GM15510 (cell line): Measurements from ENCODE around the gene EIF4A2.

ENCODE experiments used
- POLR2A ChIP-seq: IDR thresholded peaks from 3 replicates; pipeline ENCODE4 v1.6.1; 2011; ENCODE audit warnings: borderline replicate concordance; ENCODE audit not compliant: insufficient read length; ENCODE audit errors: extremely low read depth

Gene EIF4A2

DNA sequence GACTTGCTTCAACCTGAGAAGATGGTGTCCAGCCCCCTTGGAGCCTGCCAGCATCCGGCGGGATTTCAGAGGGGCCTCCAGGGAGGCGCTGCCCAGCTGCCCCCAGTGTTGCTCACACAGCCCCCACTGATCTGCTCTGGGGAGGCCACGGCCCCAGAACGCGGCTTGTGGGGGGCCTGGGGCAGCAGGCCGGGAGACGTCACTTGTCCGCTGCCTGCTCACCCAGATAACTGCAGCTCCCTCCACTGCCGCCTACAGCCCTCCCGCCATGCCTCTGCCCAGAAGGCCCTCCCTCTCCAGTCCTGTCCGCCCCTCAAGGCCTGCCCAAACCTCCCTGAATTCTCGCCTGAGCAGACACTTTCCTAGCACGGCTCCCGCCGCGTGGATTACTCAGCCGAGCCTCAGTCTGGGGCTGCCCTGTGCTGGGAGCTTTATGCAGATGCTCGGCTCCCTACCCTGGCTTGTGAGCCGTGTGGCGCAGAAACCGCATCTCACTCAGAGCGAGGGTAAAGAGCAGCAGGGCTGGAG, 42.0 kb downstream of the EIF4A2 start:
- no peak for TF ChIP-seq POLR2A

GRCh38 chr3:186825872-186826409, 42.6 kb downstream of the EIF4A2 start:
- no peak for TF ChIP-seq POLR2A

GRCh38 chr3:186826410-186826975, 43.1 kb downstream of the EIF4A2 start:
- no peak for TF ChIP-seq POLR2A

DNA sequence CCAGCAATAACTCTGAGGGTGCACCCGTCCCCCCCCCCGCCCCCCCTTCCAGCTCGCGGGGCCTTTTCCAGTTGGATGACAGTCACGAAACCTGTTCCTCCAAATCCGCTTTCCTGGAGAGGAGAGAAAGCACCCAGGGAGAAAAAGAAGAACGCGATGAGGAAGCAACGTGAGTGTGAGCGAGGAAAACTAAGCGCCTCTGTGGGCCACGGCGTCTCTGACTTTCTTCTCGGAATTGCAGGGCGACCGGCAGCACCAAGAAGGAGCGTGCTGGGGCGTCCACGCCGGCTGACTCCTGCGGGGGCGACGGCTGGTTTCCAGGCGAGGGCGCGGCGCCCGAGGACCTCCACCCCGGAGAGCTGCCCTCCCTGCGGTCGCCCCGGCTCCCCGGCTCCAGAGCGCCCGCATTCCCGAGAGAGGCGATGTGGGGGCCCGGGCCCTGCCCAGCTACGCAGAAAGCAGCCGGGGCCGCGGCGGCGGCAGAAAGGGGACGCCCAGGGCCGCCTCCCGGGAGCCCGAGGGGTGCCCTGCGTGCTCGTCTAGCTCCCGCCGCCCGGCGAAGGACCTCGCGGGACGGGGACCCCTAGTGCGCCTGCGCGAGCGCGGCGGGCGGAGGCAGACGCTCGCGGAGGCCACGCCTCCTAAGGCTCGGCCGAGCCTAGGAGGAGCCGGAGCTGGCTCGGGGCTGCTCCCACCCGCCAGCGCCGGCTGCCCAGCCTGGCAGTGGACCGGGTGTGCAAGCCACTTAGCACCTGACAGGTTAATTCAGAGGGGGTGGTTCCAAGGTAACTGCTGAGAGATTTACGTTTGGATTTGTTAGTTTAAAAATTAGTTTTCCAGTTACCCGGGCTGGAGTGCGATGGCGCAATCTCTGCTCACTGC, 43.8 kb downstream of the EIF4A2 start:
- peak; percentile 68 for TF ChIP-seq POLR2A

DNA sequence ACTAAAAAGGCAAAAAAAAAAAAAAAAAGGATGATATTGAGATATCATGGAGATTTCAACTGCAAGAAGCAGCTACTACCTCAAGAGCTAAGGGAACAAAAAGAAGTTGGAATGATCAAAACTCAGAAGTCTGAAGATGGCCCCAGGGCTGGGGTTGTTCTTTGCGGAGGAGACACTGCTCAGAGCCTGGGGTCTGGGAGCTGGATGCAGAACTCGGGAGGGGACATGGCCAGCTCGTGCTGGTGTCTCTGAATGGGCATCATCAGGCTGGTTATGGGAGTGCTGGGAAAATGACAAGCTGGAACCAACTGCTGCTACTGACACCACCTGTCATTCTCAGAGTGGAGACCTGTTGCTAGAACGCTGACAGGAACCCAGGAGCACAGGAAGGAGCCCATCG, 45.0 kb downstream of the EIF4A2 start:
- no peak for TF ChIP-seq POLR2A

- TF ChIP-seq POLR2A, result no peak
Observed at GRCh38 chr3:186831798-186832197, 48.4 kb downstream of the EIF4A2 start.

DNA sequence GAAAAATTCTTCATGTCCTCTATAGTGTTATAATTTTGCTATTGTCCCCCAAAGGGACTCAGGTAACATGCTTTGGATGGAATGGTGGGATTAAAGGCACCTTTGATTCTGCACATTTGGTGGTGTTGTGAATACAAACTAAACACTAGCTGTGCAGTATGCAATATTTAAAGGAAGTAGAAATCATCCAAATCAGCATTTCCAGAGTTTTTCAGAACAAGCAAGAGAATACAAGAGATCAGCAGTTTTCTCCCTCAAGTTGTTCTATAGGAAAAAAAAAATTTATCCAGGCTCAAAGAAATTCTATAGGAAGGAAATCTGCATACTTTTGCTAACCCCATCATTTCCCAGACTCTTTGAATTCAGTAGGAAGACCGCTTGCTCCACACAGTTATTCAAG, 48.9 kb downstream of the EIF4A2 start:
- no peak for TF ChIP-seq POLR2A
